GM21619 (cell line): Measurements from ENCODE around the gene MRPL33.
"Not testable (repeated sequence)": the region's sequence is repeated elsewhere in the genome, so short reads cannot be mapped to it uniquely, and the experiment has no call there.

Source experiments
- ATAC-seq: cut with Tn5 transposase; IDR thresholded peaks from one replicate; pipeline ENCODE4 v1.9.1; 2021; ENCODE audit not compliant: unreplicated experiment

Gene MRPL33

DNA sequence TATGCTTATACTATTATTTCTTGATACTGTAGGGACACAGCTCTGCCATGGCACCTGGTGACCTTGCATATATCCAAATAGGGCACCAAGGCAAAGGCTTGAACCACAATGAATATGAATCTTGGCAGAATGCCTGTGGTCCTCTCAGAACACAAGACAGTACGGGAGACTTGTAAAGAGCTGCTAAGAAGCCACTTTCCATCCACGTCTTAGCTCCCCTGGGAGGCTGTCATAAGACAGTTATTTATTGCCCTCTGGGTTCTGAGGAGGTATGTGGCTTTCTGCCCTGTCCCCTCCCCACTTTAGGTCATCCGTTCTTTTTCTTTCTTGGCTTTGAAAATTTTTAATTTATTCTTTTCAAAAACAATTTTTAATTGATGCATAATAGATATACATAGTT, 29.8 kb upstream of the MRPL33 start:
- no peak for ATAC-seq

DNA sequence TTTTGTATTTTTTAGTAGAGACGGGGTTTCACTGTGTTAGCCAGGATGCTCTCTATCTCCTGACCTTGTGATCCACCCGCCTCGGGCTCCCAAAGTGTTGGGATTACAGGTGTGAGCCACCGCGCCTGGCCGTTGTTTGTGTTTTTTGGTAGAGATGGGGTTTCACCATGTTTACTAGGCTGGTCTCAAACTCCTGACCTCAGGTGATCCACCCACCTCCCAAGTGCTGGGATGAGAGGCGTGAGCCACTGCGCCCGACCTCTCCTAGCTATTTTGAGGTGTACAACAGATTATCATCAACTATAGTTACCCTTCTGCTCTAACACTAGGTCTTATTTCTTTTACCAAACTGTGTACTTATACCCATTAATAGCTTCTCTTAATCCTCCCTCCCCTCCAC, 28.9 kb upstream of the MRPL33 start:
- ATAC-seq: no peak

DNA sequence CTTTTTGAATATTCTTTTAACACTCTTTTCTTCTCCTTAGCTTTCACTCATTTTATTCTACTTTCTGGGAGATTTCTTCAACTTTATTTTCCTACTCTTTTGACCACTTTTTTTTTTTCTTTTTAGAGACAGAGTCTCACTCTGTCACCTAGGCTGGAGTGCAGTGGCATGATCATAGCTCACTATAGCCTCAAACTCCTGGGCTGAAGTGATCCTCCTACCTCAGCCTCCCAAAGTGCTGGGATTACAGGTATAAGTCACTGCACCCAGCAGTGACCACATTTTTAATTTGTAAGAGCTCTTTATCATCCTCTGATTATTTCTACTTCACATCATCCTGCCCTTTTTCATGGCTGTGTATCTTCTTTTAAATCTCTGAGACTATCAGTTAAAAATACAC, 26.0 kb upstream of the MRPL33 start:
- ATAC-seq: not testable (repeated sequence)

DNA sequence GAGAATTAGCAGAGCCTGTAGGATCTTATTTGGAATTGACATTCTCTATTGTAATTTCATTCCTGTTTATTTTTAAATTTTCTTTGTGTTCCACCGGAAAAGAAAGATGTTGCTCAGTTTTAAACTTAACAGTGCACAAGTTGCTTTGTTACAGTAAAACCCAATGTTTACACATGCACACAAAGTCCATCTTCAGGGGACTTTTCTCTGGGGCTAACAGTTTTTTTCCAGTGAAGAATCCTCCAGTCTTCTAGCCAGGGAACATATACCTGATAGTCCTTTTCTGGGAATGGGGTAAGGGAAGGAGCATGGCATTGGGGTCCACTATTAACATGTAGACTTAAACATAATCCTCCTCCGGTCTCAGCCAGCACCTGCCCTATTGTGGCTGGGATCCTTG, 25.2 kb upstream of the MRPL33 start:
- ATAC-seq: no peak

DNA sequence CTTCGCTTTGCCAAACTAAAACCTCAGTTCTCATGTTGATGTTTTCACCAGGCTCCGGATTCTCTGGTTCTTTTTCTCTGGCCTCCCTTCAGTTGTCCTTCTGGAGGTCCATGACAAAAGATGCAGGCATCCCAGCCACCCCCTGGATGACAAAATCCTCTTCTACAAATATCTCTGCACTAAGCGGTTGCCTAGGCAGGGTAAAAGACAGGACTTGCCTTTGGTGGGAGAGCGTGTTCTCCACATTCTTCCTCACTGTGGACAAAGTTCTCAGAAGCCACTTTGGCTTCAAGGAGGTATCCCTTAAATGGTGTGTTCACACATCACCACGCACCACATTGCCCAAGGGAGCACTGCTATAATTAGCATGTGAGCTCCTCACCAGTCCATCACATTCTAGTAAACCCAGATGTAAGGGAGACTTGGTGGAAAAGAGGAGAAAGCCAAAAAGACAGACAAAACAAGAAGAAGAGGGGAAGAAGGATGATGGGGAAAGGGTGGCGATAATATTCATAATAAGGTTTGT, 23.6 kb upstream of the MRPL33 start:
- ATAC-seq: no peak

DNA sequence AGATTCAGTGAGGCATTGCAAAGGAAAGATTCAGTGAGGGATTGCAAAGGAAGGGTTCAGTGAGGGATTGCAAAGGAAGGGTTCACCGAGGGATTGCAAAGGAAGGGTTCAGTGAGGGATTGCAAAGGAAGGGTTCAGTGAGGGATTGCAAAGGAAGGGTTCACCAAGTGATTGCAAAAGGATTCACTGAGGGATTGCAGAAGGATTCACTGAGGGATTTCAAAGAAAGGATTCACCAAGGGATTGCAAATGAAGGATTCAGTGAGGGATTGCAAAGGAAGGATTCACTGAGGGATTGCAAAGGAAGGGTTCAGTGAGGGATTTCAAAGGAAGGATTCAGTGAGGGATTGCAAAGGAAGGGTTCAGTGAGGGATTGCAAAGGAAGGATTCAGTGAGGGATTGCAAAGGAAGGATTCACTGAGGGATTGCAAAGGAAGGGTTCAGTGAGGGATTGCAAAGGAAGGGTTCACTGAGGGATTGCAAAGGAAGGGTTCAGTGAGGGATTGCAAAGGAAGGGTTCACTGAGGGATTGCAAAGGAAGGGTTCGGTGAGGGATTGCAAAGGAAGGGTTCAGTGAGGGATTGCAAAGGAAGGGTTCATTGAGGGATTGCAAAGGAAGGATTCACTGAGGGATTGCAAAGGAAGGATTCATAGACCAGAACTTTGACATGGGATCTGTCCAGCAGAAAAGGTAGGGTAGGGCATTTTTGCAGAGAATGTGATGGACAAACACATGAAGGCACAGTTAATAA, 22.5 kb upstream of the MRPL33 start:
- not testable (repeated sequence) for ATAC-seq

DNA sequence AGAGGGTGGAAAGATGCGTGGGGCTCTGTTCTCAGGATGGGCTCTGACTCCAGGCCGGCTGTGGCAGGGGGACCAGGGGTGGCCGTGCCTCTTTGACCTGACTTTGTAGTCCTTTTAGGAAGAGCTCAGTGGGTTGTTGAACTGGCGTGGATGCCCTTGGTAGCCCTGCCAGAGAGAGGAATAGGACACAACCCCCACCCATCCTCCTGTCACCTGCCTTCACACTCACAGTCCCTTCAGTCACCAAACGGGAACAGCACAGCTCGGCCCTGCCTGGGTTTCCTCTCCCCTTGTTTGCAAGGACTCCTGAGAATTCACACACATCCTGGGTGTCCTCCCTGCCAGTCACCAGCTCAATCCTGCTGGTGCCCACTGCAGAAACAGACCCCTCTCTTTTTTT, 20.1 kb upstream of the MRPL33 start:
- no peak for ATAC-seq

DNA sequence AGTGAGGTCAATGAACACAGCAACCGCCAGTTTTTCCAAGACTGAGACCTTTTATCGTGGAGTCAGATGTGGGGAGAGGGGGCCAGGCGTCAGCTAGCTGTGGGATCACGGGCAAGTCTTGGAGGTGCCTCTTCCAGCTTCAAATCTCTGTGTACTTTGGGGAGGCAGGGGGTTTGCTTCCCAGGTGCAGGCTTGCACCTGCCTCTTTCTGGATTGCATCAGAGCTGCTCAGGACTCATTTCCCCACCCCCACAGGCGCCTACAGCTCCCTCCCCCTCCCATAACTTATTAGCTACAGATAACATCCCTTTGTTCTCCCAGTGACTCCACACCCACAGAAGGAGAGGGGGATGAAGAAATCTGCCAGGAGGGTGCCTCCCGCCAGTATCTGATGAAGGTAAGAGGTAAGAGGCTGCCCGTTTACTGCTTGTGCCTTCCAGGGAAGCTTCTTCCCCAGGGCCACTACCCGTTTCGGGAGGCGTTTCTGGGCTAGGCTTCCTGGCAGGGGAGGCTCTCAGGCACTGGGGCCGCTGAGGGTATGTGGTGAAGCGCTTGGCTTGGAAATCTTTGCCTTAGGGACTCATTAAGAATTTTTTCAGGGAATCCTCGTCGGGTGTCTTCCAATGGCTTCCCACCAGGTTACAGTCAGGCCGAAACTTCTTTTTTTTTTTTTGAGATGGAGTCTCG, 18.8 kb upstream of the MRPL33 start:
- no peak for ATAC-seq

DNA sequence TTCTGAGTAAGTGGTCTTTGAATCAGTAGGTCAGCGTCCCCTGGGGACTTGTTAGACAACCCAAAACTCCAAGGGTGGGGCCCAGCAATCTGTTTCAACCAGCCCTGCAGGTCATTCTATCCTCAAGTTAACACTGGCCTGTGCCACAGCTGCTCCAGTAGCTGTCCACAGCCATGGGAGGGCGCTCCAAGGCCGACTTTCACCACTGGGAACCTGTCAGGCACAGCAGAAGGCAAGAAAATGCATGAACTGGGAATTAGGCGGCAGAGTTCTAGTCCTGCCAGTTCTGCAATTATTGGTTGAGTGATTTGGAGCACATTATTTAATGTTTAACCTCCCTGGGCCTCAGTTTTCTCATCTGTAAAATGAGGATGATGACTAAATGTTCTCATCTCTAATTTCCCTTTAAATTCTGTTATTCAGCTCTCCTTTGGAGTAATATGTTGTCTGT, 17.4 kb upstream of the MRPL33 start:
- ATAC-seq: no peak

DNA sequence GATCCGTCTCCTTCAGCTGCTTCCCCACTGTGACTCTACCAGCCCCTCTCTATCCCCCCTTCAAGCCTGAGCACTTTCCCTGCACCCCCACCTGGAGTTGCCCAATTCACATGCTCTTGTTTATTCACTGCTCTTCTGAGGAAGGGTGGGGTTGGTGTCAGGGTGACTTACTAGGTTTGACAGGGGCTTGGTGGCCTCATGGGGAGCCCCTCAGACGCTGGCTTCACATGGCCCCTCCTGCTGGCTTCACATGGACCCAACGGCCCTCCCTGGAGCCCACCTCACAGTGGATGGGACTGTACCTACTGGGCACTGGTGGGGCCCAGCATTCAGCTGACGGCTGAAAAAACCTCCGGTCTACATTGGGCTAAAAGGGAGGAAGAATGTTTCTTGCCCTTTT, 16.7 kb upstream of the MRPL33 start:
- no peak for ATAC-seq

DNA sequence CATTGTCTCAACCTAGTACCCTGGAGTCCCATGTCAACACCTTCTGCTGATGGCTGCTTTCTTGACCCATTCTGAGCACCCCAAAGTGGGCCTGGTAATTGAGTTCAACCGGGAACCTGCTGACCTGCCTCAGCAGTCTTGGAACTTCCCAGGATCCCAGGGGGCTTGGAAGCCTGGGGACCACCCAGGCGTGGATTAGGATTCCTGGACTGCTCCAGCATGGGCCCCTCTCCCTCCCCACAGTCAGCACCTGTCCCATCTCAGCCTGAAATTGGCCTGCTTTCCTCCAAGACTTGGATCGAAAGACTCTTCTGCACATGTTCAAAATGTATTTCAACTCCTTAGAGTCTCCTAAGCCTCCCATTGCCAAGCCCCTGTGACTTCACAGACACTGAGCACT, 15.4 kb upstream of the MRPL33 start:
- ATAC-seq: no peak

DNA sequence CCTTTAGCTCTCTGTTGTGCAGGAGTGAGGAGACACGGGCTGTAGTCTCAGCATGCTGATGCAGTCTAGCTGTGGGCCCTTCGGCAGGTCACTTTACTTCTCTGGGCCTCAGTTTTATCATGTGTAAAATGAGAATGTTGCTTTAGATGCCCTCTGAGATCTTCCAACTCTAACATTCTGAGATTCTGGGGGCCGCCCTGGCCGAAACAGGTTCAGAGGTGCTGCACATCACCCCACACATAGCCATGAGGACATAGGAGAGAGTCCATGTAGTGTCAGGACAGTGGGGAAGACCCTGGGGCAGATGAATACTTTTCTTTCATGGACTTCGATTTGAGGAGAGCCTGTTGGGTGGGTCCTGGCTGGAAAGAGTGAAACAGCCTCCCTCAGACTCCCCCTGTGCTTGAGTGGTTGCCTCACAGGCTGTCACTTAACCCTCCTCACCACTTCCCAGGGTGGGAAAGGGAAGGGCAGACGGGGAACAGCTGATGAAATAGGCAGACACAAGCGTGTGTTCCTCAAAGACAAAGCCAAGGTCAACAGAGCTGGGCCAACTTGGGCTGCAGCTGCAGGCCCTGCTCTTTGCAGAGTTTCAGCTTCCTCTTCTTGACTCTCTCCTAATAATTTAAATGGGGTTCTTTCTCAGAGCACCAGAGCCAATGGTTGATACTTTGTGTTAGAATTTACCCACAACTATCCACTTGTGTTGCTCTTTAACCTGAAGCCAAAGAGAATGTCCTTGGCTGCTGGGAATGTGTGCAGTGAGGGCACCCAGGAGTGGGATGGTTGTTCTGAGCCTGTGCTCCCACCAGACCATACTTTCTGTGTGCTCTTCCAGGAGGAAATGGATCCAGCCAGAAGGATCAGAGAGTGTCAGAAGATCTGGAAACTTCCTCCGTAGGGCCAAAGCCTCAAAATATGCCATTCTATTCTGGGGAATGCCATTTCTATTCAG, 14.7 kb upstream of the MRPL33 start:
- no peak for ATAC-seq

DNA sequence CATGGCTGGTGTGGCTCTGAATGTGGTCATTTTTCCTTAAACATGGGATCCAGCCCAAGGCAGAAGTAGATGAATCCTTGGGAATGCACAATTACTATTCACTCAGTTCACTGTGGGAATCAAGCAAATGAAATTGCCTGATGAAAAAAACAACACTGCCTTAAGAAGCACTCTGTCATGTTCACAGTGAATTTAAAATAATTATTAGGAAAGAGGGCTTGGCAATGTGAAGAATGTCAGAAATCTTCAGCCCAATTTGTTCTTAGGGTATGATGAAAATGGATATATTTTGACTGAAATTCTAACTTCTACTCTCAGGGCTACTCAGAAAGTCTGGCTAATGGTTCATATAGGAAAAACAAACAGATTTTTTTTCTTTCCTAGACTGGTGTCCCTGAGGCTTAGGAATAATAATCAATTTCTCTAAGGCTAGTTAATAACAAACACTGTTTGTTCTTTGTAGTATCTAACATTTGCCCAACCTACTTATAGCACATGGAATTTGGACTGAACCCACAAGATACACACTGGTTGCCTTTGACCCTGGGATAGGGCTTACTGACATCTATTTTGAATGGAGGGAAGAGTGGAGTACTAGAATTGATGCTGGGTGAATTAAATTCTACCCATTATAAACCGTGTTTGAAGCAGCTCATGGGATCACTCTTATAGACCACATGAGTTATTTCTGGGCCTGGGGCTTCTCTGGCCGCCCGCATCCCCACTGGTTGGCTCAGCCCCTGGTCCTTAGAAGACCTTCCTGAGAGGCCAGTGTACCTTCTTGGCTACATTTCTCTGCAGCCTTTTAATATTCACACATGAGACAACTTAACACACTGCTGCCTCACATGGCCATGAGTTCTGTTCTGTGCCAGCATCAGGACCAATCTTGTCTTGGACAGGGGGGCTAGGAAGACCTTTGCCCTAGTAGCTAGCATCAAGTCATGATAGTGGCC, 8.3 kb upstream of the MRPL33 start:
- ATAC-seq: no peak

DNA sequence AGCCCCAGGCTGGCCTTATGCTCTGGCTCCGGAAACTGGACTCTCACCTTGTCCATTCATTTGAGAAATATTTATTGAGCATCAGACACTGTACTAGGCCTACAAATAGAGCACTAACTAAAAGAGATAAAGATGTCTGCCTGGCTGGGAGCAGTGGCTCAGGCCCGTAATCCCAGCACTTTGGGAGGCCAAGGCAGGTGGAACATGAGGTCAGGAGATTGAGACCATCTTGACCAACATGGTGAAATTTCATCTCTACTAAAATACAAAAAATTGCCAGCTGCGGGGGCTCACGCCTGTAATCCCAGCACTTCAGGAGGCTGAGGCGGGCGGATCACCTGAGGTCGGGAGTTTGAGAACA, 7.6 kb upstream of the MRPL33 start:
- no peak for ATAC-seq

DNA sequence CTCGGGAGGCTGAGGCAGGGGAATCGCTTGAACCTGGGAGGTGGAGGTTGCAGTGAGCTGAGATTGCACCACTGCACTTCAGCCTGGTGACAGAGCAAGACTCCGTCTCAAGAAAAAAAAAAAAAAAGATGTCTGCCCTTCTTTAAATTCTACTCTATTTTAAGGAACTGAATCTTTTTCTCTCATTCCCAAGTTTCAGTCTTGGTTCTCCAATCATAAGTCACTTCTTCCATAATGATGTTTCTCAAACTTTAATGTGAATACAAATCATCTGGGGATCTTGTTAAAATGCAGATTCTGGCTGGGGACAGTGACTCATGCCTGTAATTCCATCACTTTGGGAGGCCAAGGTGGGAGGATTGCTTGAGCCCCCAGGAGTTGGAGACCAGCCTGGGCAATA, 7.0 kb upstream of the MRPL33 start:
- ATAC-seq: not testable (repeated sequence)

DNA sequence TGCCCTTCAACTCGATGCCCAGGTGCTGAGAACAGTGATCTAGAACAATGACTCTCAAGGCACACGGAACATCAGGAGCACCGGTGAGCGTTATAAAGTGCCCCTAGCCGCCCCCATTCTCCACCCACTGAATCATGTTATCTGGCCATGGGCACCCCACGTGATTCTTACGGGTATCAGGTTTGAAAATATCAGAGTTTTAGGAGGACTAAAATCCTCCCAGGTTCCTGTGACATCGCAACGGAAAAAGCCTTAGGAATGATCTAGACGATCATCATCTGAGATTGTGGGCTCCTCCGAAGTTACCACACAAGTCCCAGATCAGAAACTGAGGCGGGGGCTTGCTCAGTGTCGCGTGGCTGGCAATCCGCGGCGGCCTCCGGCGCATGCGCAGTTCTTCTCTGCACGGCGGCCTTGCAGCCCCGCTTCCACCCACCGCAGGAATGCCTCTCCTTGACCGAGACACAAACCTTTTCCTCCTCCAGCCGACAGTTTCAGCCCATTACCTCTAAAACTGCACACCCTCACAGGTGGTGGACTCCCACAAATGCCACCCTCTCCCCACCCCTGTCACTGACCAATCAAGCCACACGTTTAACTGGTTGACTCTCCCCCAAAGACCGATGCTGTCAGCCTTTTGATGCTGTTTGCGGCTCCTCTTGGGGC, 5.8 kb upstream of the MRPL33 start:
- no peak for ATAC-seq

DNA sequence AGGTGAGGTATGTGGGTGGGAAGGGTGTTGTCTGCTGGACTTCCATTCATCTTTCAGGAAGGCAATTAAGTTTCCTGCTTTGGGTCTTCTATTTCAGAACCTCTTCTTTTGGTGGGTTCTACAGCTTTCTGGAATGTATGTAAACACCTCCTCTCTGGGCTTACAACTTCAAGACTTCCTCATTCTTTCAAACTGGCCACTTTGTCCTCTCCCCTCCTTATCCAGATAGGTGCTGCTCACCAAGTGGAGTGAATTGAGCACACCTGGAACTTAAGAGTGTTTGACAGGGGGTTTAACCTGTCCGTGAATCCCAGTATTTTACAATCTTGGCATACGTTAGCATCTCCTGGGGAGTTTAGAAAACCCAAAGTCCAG, 5.2 kb upstream of the MRPL33 start:
- ATAC-seq: no peak

DNA sequence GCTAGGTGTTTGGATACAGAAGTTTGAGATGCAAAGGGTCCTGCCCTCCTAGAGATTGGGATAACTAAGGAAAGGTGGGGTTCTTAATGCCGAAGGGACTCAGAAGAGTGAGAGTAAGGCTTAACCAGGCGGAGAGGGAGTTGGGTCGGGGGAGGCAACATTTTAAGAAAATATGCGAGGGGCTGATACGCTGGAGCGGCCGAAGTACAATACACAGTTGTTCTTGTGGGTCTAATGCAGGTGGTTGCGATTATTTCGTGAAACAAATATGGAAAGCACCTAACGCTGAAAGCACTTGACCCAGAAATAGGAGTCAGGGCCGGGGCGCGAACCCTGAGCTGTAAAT, 344 bp upstream of the MRPL33 start:
- no peak for ATAC-seq

DNA sequence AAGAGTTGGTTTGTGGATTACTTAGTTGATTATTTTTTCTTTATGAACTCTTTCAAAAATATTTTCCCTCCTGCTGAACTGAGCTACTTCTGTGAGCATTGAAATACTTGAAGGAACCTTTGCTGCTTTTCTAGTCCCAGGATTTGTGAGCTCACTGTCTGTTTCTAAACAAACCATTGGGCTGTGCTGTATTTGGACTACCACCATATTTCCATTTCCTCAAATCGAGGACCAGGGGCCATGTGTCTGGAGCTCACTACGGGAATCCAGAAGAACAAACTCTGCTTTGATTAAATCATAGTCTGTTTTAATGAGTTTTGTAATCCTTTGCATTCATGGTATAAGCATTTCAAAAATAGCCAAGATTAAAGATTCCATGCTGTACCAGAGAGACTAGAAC, 1.3 kb downstream of the MRPL33 start:
- ATAC-seq: no peak

DNA sequence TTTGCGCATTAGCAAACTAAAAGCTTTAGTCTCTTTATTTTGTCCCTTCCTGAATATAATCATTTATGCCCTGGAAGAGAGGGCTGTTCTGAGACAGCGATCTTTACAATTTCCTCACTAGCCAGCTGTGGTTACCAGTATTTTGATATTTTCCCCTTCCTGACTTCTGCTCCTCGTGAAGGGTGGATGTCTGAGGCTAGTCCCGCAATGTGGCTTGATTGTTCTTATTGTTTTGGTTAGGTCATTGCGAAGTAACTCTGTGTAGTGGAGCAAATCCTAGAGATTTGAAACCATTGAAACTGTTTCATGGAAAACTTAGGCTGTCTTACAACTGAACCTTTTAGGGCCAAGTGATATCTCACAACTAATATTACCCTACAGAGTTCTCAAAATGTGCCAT, 2.4 kb downstream of the MRPL33 start:
- no peak for ATAC-seq
